HG03460 (cell line): ENCODE results near the gene ZNF225.
"Not testable (repeated sequence)": the region's sequence is repeated elsewhere in the genome, so short reads cannot be mapped to it uniquely, and the experiment has no call there.

Experiments
- ATAC-seq: cut with Tn5 transposase; IDR thresholded peaks from one replicate; pipeline ENCODE4 v1.9.1; 2021; ENCODE audit not compliant: unreplicated experiment

Gene ZNF225

DNA sequence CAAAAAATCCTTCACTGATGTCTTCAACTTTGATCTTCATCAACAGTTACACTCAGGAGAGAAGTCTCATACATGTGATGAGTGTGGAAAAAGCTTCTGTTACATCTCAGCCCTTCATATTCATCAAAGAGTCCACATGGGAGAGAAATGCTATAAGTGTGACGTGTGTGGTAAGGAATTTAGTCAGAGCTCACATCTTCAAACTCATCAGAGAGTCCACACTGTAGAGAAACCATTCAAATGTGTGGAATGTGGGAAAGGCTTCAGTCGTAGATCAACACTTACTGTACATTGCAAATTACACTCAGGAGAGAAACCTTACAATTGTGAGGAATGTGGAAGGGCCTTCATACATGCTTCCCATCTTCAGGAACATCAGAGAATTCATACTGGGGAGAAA, 43.3 kb downstream of the ZNF225 start:
- ATAC-seq: no peak

DNA sequence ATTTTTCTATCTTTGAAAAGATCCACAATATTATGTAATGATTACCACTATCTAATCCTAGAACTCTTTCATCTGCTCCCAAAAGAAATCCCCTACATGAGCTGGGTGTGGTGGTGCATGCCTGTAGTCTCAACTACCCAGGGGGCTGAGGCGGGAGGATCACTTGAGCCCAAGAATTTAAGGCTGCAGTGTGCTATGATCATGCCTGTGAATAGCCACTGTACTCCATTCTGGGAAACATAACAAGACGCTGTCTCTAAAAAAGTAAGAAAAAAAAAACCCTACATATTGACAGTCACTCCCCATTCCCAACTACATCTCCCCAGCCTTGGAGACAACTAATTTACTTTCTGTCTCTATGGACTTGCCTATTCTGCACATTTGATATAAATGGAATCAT, 50.6 kb downstream of the ZNF225 start:
- ATAC-seq: no peak

DNA sequence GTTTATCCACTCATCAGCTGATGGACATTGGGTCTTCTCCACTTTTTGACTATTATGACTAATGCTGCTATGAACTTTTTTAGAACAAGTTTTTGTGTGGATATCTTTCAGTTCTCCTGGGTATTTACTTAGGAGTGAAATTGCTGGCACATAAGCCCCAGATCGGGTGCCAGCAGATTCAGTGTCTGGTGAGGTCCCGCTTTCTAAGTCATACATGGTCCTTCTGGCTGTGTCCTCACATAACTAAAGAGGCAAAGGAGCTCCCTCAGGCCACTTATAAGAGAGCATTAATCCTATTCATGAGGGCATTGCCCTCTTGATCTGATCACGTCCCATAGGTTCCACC, 51.1 kb downstream of the ZNF225 start:
- no peak for ATAC-seq

DNA sequence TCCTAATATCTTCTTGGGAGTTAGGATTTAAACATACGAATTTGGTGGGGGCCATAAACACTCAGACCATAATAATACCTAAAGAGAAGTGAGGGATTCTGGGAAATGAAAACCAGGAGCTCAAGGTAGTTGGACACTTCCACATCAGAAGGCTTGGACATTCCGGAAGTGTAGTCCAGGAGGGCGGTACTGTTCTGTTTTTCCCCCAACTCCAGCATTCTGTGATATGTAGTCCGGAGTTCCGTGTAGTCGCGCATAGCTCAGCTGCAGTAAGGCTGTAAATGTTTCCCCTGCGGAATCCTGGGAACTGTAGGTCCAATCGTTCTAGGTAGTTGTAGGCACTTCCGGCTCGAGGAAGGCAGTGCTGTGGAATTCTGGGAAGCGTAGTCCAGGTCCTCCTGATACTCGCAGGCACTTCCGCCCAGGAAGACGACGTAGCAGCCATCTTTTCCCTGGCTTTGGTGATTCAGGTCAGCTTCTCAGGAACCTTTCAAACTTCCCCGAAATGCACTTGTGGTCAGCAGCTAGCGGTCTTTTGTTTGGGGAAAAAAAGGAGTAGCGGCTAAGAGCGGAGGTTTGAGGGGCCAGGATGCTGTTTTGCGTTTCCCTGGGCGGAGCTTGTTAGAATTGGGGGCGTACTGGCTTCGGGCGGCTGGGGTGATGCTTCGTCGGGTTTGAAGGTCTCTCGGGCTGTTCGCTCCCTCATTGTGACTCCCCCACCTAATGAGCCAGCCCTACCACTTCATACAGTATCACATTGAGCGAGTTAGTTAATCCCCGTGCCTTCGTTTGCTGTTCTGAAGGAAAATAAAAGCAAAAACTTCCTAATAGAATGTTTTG, 51.7 kb downstream of the ZNF225 start, which contains the start of gene ZNF226:
Gene ZNF226 (plus strand): TSS at position 428 of the 840 bp plus-strand sequence. CDS start 4,981 bp downstream, outside the sequence.
- peak; percentile 88 for ATAC-seq

DNA sequence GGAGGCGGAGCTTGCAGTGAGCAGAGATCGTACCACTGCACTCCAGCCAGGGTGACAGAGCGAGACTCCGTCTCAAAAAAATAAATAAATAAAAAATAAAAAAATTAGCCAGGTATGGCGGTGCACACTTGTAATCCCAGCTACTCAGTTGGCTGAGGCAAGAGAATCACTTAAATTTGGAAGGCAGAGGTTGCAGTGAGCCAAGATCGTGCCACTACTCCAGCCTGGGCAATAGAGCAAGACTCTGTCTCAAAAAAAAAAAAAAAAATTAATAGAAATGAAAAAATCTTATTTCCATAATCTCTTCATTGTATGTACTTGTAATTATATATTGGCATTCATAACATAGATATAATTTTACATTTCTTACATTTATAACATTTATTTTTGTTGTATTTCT, 57.5 kb downstream of the ZNF225 start:
- ATAC-seq: not testable (repeated sequence)

DNA sequence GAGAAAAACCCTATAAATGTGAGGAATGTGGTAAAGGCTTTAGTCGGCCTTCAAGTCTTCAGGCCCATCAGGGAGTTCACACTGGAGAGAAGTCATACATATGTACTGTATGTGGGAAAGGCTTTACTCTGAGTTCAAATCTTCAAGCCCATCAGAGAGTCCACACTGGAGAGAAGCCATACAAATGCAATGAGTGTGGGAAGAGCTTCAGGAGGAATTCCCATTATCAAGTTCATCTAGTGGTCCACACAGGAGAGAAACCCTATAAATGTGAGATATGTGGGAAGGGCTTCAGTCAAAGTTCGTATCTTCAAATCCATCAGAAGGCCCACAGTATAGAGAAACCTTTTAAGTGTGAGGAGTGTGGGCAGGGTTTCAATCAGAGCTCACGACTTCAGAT, 63.4 kb downstream of the ZNF225 start:
- ATAC-seq: no peak

DNA sequence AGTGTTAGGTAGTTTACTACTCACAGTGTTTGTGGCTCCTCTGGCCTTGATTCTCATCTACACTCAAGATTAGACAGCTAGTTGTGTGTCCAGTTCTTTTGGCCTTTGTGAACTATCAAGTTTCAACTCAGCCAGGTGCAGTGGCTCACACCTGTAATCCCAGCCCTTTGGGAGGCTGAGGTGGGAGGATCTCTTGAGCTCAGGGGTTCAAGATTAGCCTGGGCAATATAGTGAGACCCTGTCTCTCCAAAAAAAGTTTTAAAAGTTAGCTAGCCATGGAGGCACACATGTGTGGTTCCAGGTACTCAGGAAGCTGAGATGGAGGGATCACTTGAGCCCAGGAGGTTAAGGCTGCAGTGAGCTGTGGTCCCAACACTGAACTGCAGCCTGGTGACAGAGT, 67.8 kb downstream of the ZNF225 start:
- no peak for ATAC-seq

DNA sequence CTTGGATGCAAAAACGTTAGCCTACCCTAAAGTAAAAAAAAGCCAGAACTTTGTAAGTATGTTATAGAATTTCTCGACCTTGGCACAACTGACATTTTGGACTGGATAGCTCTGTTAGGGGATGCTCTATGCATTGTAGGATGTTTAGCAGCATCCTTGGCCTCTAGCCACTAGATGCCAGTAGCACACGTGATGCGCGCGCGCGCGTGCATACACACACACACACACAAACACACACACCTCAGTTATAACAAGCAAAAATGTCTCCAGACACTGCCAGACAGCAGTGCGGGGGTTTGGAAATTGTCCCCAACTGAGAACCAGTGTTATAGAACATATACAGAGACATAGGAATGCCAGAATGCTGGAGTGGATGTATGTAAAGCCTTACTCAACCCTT, 68.9 kb downstream of the ZNF225 start:
- ATAC-seq: no peak
